Activated CD4-positive, alpha-beta T cell treated with anti-CD3 and anti-CD28 coated beads for 48 hours (primary cell): Measurements from ENCODE around the gene TMEM63C.
"Not testable (repeated sequence)": the region's sequence is repeated elsewhere in the genome, so short reads cannot be mapped to it uniquely, and the experiment has no call there.

Experiments used
- DNase-seq: peaks from one replicate; pipeline ENCODE4 v3.0.0-alpha.2; 2020

TMEM63C gene

GRCh38 chr14:77155083-77155482 lies 26.5 kb upstream of the TMEM63C start:
- DNase-seq: no peak

- DNase-seq: no peak
Observed at GRCh38 chr14:77157740-77158139, 23.9 kb upstream of the TMEM63C start.

GRCh38 chr14:77158175-77158881 lies 23.3 kb upstream of the TMEM63C start:
- no peak for DNase-seq

- DNase-seq: no peak
Observed at GRCh38 chr14:77158882-77159255, 22.7 kb upstream of the TMEM63C start.

GRCh38 chr14:77161011-77161410 lies 20.6 kb upstream of the TMEM63C start:
- DNase-seq: no peak

GRCh38 chr14:77170045-77170444 lies 11.6 kb upstream of the TMEM63C start:
- DNase-seq: no peak

- DNase-seq: no peak
Observed at GRCh38 chr14:77172916-77173315, 8.7 kb upstream of the TMEM63C start.

- DNase-seq: not testable (repeated sequence)
Observed at GRCh38 chr14:77173911-77174617, 7.5 kb upstream of the TMEM63C start.

- no peak for DNase-seq
Observed at GRCh38 chr14:77175843-77176242, 5.8 kb upstream of the TMEM63C start.

GRCh38 chr14:77177702-77178101 lies 3.9 kb upstream of the TMEM63C start:
- no peak for DNase-seq

- DNase-seq: no peak
Observed at GRCh38 chr14:77178656-77179055, 2.9 kb upstream of the TMEM63C start.

DNA sequence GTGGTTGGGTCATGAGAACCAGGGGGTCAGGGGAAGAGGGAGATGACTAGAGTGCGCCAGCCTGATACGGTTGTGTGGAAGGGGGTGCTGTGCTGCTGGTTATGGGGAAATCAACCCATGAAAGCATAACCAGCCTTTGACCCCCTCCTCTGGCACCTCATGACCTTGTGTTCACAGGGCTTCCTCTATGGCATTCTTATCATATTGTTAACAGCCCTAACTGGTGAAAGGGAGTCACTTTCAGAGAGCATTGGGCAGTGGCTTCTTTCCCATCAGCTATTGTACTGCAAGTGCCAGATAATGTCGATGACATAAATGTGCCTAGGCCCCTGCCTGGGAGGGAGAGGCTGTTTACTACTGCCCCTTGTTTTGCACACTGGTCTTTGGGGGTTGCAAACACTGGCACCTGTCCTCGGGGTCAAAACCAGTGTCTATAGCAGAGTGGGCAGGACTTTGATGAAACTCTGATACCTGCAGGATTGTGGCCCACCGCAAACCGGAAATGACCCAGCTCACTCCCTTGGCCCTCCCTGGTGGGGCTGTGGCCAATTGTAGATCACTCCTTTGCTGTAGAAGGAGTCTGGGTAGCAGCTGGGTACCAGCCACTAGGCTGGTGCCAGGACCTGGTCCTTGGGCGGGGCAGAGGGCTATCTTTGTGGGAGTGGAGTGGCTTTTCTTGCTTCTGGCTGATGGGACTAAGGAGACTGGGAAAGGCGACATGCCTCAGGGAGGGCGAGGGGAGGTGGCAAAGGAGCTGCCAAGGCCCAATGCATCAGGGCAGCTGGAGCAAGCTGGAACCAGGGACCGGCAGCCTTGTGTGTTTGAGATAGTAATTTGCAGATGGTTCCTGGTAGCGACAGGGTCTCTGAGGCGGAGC lies 634 bp upstream of the TMEM63C start:
- DNase-seq: no peak

DNA sequence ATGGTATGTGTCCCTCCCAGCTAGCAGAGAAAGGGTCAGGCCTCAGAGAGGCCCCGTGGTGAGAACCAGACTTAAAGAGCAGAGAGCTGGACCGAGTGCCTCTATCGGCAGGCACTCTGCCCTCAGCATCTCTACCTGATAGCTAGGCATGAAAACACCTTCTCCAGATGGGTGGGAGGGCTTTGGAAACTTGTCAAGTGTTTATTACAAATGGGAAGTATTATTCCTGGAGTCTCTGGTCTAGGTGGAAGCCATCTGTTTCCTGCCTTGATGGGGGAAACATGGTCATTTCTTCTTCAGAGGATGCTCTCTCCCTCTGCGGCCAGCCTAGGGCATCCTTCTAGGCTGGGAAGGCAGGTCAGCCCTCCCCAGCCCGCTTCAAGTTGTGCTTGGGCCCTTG lies 2.3 kb downstream of the TMEM63C start:
- no peak for DNase-seq

DNA sequence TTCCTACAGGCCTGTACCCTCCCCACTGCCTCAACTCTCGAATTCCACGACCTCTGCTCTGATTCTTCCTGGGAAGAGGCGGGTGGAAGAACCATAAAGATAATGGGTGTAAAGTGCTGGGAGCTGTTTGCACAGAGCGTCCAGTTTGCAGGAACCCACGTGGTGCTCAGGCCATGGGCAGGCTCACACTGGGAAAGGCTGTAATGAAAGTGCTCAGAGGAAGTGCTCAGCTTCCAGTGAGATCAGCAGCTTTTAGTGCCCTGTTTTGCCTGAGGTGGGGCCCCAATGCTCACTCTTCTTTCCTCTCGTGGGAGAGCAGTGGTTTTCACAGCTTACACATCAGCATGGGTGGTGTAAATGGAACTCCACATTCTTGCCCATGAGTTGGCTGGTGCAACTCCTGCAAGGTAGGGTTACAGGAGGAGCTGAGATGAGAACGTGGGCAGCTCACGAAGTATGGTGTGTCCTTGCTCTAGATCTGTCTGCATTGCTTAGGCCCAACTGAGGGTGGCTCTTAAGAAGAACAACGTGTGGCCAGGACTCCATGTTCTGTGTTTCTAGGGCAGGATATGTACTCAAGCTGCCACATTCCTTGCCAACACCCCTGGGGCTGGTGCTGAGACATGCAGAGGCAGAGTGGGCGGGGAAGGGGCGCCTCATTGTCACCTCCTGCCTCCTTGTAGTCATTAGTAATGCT lies 2.9 kb downstream of the TMEM63C start:
- DNase-seq: peak; percentile 15

DNA sequence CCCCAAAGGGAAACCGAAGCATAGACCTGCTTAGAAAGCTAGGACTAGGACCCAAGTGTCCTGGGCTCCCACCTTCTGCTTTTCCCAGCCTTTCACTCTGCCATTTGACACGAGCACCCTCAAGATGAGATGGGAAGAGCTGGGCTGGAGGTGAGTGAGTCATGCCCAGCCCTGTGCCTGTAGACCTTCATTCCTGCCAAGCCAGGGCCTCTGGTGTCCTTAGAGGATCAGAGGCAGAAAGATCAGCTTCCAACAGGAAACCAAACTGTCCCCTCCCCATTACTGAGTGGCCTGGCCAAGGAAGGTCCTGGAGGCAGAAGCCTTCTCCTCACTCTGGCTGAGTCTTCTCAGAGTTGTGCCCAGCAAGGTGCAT lies 3.5 kb downstream of the TMEM63C start:
- no peak for DNase-seq

- no peak for DNase-seq
Observed at GRCh38 chr14:77186911-77187648, 5.5 kb downstream of the TMEM63C start.

DNA sequence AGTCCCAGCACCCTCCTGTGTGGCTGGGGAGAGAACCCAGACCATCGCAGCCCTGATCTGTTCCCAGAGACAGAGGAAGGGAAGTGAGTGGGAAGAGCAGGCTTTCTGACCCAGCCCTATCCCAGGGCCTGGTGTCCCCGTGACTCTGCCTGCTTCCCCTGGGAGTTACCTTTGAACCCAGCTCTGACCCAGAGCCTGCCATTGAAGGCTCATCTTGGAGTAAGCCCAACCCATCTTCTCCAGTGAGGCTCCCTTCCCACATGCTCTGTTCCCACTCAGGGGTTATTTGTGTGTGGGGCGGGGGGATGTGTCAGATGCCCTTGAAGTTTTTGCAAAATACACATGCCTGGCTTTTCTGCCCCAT lies 6.0 kb downstream of the TMEM63C start:
- no peak for DNase-seq

GRCh38 chr14:77189479-77189878 lies 7.9 kb downstream of the TMEM63C start:
- no peak for DNase-seq

DNA sequence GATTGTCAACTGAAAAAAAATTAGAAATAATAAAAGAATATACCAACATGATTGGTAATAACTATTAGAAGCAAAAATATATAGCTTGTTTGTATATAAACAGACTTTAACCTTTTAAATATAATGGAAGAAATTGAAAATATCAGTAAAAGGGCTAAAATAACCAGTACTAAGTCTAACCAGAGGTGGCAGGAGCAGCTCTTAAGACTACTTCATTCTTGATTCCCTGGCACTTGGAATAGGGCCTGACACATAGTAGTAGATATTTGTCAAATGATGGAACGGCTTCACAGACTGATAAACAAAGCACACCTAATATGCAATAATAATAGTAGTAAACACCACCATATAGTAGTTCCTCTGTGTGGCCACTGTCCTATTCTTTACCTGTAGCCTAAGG lies 9.4 kb downstream of the TMEM63C start:
- no peak for DNase-seq

DNA sequence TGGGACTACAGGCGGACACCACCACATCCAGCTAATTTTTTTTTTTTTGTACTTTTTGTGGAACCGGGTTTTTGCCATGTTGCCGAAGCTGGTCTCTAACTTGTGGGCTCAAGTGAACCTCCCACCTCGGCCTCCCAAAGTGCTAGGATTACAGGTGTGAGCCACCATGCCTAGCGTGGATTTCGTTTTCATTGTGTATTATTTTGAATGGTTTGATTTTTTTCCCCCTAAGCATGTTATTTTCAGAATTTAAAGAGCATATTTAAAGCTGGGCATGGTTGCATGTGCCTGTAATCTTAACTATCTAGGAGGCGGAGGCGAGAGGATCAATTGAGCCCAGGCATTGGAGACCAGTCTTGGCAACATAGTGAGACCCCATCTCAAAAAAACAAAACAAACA lies 13.1 kb downstream of the TMEM63C start:
- no peak for DNase-seq

- no peak for DNase-seq
Observed at GRCh38 chr14:77195766-77196165, 14.2 kb downstream of the TMEM63C start.

DNA sequence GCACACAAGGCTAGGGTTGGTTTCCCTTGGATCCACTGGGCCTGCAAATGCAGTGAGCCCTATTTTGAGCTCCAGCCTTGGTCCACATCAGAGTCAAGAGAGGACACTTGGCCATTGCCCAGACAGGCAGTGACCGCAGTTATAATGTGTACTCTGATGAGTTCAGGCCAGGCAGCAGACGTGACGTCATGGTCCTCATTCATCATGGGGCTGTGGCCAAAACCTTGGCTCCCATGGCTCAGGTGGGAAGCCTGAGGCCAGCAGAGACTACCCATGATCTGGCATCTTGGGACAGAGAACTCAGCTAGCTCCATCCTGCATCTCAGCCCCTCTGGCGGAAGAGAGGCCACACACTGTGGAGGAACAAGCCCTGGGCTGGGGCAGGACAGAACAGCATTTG lies 16.4 kb downstream of the TMEM63C start:
- DNase-seq: no peak

- no peak for DNase-seq
Observed at GRCh38 chr14:77198561-77198960, 17.0 kb downstream of the TMEM63C start.
